Transverse colon (tissue), 4 donors: ENCODE measurements around the gene MRPS33.

Source experiments
- CTCF ChIP-seq, 5 experiments: fragments of 200-600 bp in 3 of 5; fragments of 450-650 bp in 2 of 5; sonication (generic) in 3 of 5; IDR thresholded peaks; 1 replicate in 2 of 5; 2 replicates in 3 of 5; pipeline ENCODE4 v1.5.1; 2016 to 2017; ENCODE audit warnings: antibody characterized with exemption in 5 of 5, inconsistent platforms in 3 of 5, mild to moderate bottlenecking in 2 of 5, moderate library complexity in 1 of 5
- POLR2A ChIP-seq: fragments of 450-650 bp; IDR thresholded peaks from one replicate; pipeline ENCODE4 v1.6.1; 2016; ENCODE audit warnings: antibody characterized with exemption, mild to moderate bottlenecking, moderate library complexity
- POLR2AphosphoS5 ChIP-seq, 3 donors: sonication (generic); formaldehyde crosslinking; IDR thresholded peaks; one replicate each; pipeline ENCODE4 v1.6.1; 2016; ENCODE audit warnings: antibody characterized with exemption in 3 of 3

- TF ChIP-seq CTCF (IDR thresholded peaks at IDR 0.05): no peak
- no peak for TF ChIP-seq POLR2A
- no peak for TF ChIP-seq POLR2AphosphoS5 (IDR thresholded peaks at IDR 0.05)
Observed at GRCh38 chr7:141016349-141016748, 1.6 kb upstream of the MRPS33 start.
